Measurements from ENCODE around the gene PATL1.
"Not testable (repeated sequence)": the region's sequence is repeated elsewhere in the genome, so short reads cannot be mapped to it uniquely, and the experiment has no call there.

The PATL1 gene

GRCh38 chr11:59658036-59658435, 10.8 kb downstream of the PATL1 start:
- no peaks in the 10 kb centered on the region for H3K4me1 ChIP-seq (ENCODE audit: control insufficient read depth in 2 of 2, insufficient read depth in 2 of 2, low read length in 2 of 2)
- no peak overlapping the region for H3K4me3 ChIP-seq (ENCODE audit: low read length in 2 of 2)
- no peak overlapping the region for H3K9ac ChIP-seq (ENCODE audit: low read depth in 1 of 2, low read length in 2 of 2)
- peaks cover 73 to 78% of the 10 kb centered on the region in 2 donors for H3K36me3 ChIP-seq (ENCODE audit: control insufficient read depth in 2 of 2, insufficient read depth in 2 of 2, low read length in 2 of 2)
- H3K27me3 ChIP-seq (ENCODE audit: control insufficient read depth in 2 of 2, insufficient read depth in 2 of 2, low read length in 2 of 2), result no peaks in the 10 kb centered on the region
- no peaks in the 10 kb centered on the region for H3K9me3 ChIP-seq (ENCODE audit: control insufficient read depth in 2 of 2, low read length in 2 of 2)
- H3K27ac ChIP-seq (ENCODE audit: low read depth in 2 of 2, low read length in 2 of 2), result no peak overlapping the region

DNA sequence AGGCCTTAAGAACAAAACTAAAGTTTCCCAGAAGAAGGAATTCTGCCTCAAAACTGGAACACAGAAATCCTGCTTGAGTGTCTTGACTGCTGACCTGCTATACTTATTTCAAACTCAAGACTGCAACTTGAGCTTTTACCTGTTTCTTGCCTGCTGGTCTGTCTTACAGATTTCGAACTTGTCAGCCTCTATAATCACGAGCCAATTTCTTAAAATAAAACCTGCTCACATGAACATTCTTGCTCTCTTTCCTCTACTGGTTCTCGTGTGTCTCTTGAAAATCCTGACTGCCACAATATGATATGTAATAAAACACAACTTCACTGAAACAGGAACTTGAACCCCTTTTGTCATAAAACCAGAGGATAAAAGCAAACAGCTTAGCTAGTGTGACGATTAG, 13.9 kb downstream of the PATL1 start:
- no peak overlapping the region for H3K9ac ChIP-seq (ENCODE audit: low read depth in 1 of 2, low read length in 2 of 2)
- no peak overlapping the region for H3K27ac ChIP-seq (ENCODE audit: low read depth in 2 of 2, low read length in 2 of 2)
- no peaks in the 10 kb centered on the region for H3K27me3 ChIP-seq (ENCODE audit: control insufficient read depth in 2 of 2, insufficient read depth in 2 of 2, low read length in 2 of 2)
- H3K4me3 ChIP-seq (ENCODE audit: low read length in 2 of 2), result no peak overlapping the region
- H3K4me1 ChIP-seq (ENCODE audit: control insufficient read depth in 2 of 2, insufficient read depth in 2 of 2, low read length in 2 of 2), result no peaks in the 10 kb centered on the region
- peaks cover 85 to 88% of the 10 kb centered on the region in 2 donors for H3K36me3 ChIP-seq (ENCODE audit: control insufficient read depth in 2 of 2, insufficient read depth in 2 of 2, low read length in 2 of 2)
- no peaks in the 10 kb centered on the region for H3K9me3 ChIP-seq (ENCODE audit: control insufficient read depth in 2 of 2, low read length in 2 of 2)

DNA sequence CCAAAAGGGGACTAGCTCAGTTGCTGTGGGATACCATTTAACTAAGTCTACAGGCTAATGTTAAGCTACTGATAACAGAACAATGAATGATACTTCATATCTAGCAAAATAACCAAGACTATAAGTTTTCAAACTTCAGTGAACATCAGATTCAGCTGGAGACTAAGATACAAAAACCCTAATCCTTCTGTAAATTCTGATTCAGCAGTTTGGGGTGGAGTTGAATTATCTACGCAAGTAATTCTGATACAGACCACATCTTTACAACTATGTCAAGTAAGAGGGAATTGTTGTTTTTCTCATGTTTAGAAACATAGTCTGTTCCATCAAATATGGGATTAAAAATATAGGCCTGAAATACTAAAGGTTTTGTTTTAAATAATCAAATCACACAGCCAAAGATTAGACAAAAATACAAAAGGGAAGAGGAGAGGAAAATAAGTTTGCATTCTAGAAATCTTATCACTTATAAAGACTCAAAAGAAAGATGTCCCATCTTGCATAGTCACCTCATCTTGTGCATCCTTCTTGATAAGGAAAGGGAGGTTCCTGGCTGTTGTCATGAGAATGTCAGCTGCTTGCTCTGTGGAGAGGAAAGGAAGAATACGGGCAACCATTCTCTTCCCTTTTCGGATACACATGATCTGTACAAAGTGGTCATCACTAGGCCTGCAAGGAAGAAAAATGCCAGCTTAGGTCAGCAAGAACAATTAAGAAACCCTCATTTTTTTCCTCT, 21.4 kb downstream of the PATL1 start:
- Histone ChIP-seq H3K4me1 (ENCODE audit: control insufficient read depth in 2 of 2, insufficient read depth in 2 of 2, low read length in 2 of 2) (no peaks in the 10 kb centered on the region), H3K27me3 (ENCODE audit: control insufficient read depth in 2 of 2, insufficient read depth in 2 of 2, low read length in 2 of 2) (no peaks in the 10 kb centered on the region), H3K27ac (ENCODE audit: low read depth in 2 of 2, low read length in 2 of 2) (no peak overlapping the region), H3K36me3 (ENCODE audit: control insufficient read depth in 2 of 2, insufficient read depth in 2 of 2, low read length in 2 of 2) (peaks cover 70 to 78% of the 10 kb centered on the region in 2 donors), H3K9ac (ENCODE audit: low read depth in 1 of 2, low read length in 2 of 2) (no peak overlapping the region), H3K9me3 (ENCODE audit: control insufficient read depth in 2 of 2, low read length in 2 of 2) (no peaks in the 10 kb centered on the region), H3K4me3 (ENCODE audit: low read length in 2 of 2) (no peak overlapping the region)

- Histone ChIP-seq H3K4me3 (ENCODE audit: low read length in 2 of 2) (no peak overlapping the region), H3K27me3 (ENCODE audit: control insufficient read depth in 2 of 2, insufficient read depth in 2 of 2, low read length in 2 of 2) (no peaks in the 10 kb centered on the region), H3K4me1 (ENCODE audit: control insufficient read depth in 2 of 2, insufficient read depth in 2 of 2, low read length in 2 of 2) (no peaks in the 10 kb centered on the region), H3K36me3 (ENCODE audit: control insufficient read depth in 2 of 2, insufficient read depth in 2 of 2, low read length in 2 of 2) (peaks cover 65 to 67% of the 10 kb centered on the region in 2 donors), H3K9ac (ENCODE audit: low read depth in 1 of 2, low read length in 2 of 2) (no peak overlapping the region), H3K9me3 (ENCODE audit: control insufficient read depth in 2 of 2, low read length in 2 of 2) (no peaks in the 10 kb centered on the region), H3K27ac (ENCODE audit: low read depth in 2 of 2, low read length in 2 of 2) (no peak overlapping the region)
Observed at GRCh38 chr11:59644528-59644927, 24.3 kb downstream of the PATL1 start.

GRCh38 chr11:59643390-59643789, 25.4 kb downstream of the PATL1 start:
- no peaks in the 10 kb centered on the region for H3K4me1 ChIP-seq (ENCODE audit: control insufficient read depth in 2 of 2, insufficient read depth in 2 of 2, low read length in 2 of 2)
- H3K27me3 ChIP-seq (ENCODE audit: control insufficient read depth in 2 of 2, insufficient read depth in 2 of 2, low read length in 2 of 2), result no peaks in the 10 kb centered on the region
- H3K36me3 ChIP-seq (ENCODE audit: control insufficient read depth in 2 of 2, insufficient read depth in 2 of 2, low read length in 2 of 2), result peaks cover 66 to 68% of the 10 kb centered on the region in 2 donors
- H3K9me3 ChIP-seq (ENCODE audit: control insufficient read depth in 2 of 2, low read length in 2 of 2), result no peaks in the 10 kb centered on the region
- no peak overlapping the region for H3K27ac ChIP-seq (ENCODE audit: low read depth in 2 of 2, low read length in 2 of 2)
- H3K9ac ChIP-seq (ENCODE audit: low read depth in 1 of 2, low read length in 2 of 2), result no peak overlapping the region
- H3K4me3 ChIP-seq (ENCODE audit: low read length in 2 of 2), result no peak overlapping the region

GRCh38 chr11:59641156-59641555, 27.7 kb downstream of the PATL1 start:
- no peak overlapping the region for H3K27ac ChIP-seq (ENCODE audit: low read depth in 2 of 2, low read length in 2 of 2)
- H3K36me3 ChIP-seq (ENCODE audit: control insufficient read depth in 2 of 2, insufficient read depth in 2 of 2, low read length in 2 of 2), result peaks cover 69 to 70% of the 10 kb centered on the region in 2 donors
- H3K27me3 ChIP-seq (ENCODE audit: control insufficient read depth in 2 of 2, insufficient read depth in 2 of 2, low read length in 2 of 2), result no peaks in the 10 kb centered on the region
- H3K9ac ChIP-seq (ENCODE audit: low read depth in 1 of 2, low read length in 2 of 2), result no peak overlapping the region
- no peaks in the 10 kb centered on the region for H3K4me1 ChIP-seq (ENCODE audit: control insufficient read depth in 2 of 2, insufficient read depth in 2 of 2, low read length in 2 of 2)
- no peak overlapping the region for H3K4me3 ChIP-seq (ENCODE audit: low read length in 2 of 2)
- H3K9me3 ChIP-seq (ENCODE audit: control insufficient read depth in 2 of 2, low read length in 2 of 2), result no peaks in the 10 kb centered on the region

DNA sequence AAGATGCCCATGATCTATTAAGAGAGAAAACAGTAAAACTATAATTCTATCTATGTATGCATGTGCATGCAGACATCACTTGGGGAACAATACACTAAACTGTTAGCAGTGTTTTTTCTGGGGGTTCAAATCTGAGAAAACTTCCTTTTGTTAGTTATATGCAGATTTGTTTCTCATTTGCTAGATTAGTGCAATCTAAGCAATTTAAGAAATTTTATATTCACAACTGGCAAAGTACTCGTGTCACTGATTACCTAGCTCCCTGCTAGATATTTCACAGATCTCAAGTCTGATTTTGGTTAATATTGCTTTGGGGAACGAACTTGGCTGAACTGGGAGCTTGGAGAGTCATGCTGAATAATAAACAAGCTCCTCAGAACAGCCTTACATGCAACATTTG, 38.3 kb downstream of the PATL1 start:
- Histone ChIP-seq H3K9ac (ENCODE audit: low read depth in 1 of 2, low read length in 2 of 2) (no peak overlapping the region), H3K27ac (ENCODE audit: low read depth in 2 of 2, low read length in 2 of 2) (no peak overlapping the region), H3K4me1 (ENCODE audit: control insufficient read depth in 2 of 2, insufficient read depth in 2 of 2, low read length in 2 of 2) (no peaks in the 10 kb centered on the region), H3K9me3 (ENCODE audit: control insufficient read depth in 2 of 2, low read length in 2 of 2) (no peaks in the 10 kb centered on the region), H3K36me3 (ENCODE audit: control insufficient read depth in 2 of 2, insufficient read depth in 2 of 2, low read length in 2 of 2) (peaks cover 0 to 6% of the 10 kb centered on the region in 2 donors), H3K27me3 (ENCODE audit: control insufficient read depth in 2 of 2, insufficient read depth in 2 of 2, low read length in 2 of 2) (no peaks in the 10 kb centered on the region), H3K4me3 (ENCODE audit: low read length in 2 of 2) (no peak overlapping the region)

DNA sequence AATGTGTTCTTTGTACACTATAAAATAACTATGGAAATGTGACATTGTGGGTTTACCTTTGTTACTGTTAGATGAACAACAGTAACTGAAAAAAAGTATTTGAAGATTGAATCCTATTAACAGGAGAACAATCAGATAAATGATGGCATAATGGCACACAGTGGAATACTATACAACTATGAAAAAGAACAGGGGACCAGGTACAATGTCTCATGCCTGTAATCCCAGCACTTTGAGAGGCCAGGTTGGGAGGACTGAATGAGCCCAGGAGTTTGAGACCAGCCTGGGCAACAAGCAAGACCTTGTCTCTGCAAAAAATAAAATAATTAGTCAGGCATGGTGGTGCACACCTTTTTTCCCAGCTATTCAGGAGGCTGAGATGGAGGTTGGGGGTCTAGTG, 38.8 kb downstream of the PATL1 start:
- Histone ChIP-seq H3K4me3 (ENCODE audit: low read length in 2 of 2) (no peak overlapping the region), H3K4me1 (ENCODE audit: control insufficient read depth in 2 of 2, insufficient read depth in 2 of 2, low read length in 2 of 2) (no peaks in the 10 kb centered on the region), H3K36me3 (ENCODE audit: control insufficient read depth in 2 of 2, insufficient read depth in 2 of 2, low read length in 2 of 2) (peaks cover 0 to 6% of the 10 kb centered on the region in 2 donors), H3K9me3 (ENCODE audit: control insufficient read depth in 2 of 2, low read length in 2 of 2) (no peaks in the 10 kb centered on the region), H3K27me3 (ENCODE audit: control insufficient read depth in 2 of 2, insufficient read depth in 2 of 2, low read length in 2 of 2) (no peaks in the 10 kb centered on the region), H3K9ac (ENCODE audit: low read depth in 1 of 2, low read length in 2 of 2) (no peak overlapping the region), H3K27ac (ENCODE audit: low read depth in 2 of 2, low read length in 2 of 2) (no peak overlapping the region)

GRCh38 chr11:59626969-59627368, 41.9 kb downstream of the PATL1 start:
- not testable (repeated sequence) for H3K4me1 ChIP-seq (ENCODE audit: control insufficient read depth in 2 of 2, insufficient read depth in 2 of 2, low read length in 2 of 2); H3K27me3 ChIP-seq (ENCODE audit: control insufficient read depth in 2 of 2, insufficient read depth in 2 of 2, low read length in 2 of 2); H3K27ac ChIP-seq (ENCODE audit: low read depth in 2 of 2, low read length in 2 of 2); H3K9ac ChIP-seq (ENCODE audit: low read depth in 1 of 2, low read length in 2 of 2); H3K36me3 ChIP-seq (ENCODE audit: control insufficient read depth in 2 of 2, insufficient read depth in 2 of 2, low read length in 2 of 2); H3K9me3 ChIP-seq (ENCODE audit: control insufficient read depth in 2 of 2, low read length in 2 of 2); H3K4me3 ChIP-seq (ENCODE audit: low read length in 2 of 2)

- no peaks in the 10 kb centered on the region for H3K9me3 ChIP-seq (ENCODE audit: control insufficient read depth in 2 of 2, low read length in 2 of 2)
- H3K4me3 ChIP-seq (ENCODE audit: low read length in 2 of 2), result no peak overlapping the region
- no peak overlapping the region for H3K9ac ChIP-seq (ENCODE audit: low read depth in 1 of 2, low read length in 2 of 2)
- H3K36me3 ChIP-seq (ENCODE audit: control insufficient read depth in 2 of 2, insufficient read depth in 2 of 2, low read length in 2 of 2), result no peaks in the 10 kb centered on the region
- no peaks in the 10 kb centered on the region for H3K4me1 ChIP-seq (ENCODE audit: control insufficient read depth in 2 of 2, insufficient read depth in 2 of 2, low read length in 2 of 2)
- no peak overlapping the region for H3K27ac ChIP-seq (ENCODE audit: low read depth in 2 of 2, low read length in 2 of 2)
- no peaks in the 10 kb centered on the region for H3K27me3 ChIP-seq (ENCODE audit: control insufficient read depth in 2 of 2, insufficient read depth in 2 of 2, low read length in 2 of 2)
Observed at GRCh38 chr11:59625703-59626102, 43.1 kb downstream of the PATL1 start.
